HepG2 (cell line): ENCODE measurements around the gene PSMA3. TPM values are rescaled to one million over a fixed set of nuclear protein-coding genes. Genes with fewer than 3 reads are reported as not detected.

ENCODE experiments used
- ATF7 ChIP-seq, 2 experiments: fragments of 450-650 bp in 1 of 2; sonication (generic) in 1 of 2; formaldehyde crosslinking in 1 of 2; IDR thresholded peaks; 2 replicates each; pipeline versions ENCODE4 v1.4.0 to v1.6.1; 2016 to 2020; ENCODE audit warnings: antibody characterized with exemption in 1 of 2, mild to moderate bottlenecking in 1 of 2, missing genetic modification reagents in 1 of 2
- SOX6 ChIP-seq, 2 experiments: fragments of 450-650 bp in 1 of 2; sonication (generic) in 1 of 2; formaldehyde crosslinking in 1 of 2; IDR thresholded peaks; 2 replicates each; pipeline versions ENCODE4 v1.4.0 to v1.6.1; 2017 to 2020; ENCODE audit warnings: antibody characterized with exemption in 1 of 2, mild to moderate bottlenecking in 1 of 2, missing genetic modification reagents in 1 of 2
- SPEN ChIP-seq: sonication (generic); formaldehyde crosslinking; IDR thresholded peaks from 2 replicates; pipeline ENCODE4 v1.5.1; 2020; ENCODE audit warnings: low read depth, mild to moderate bottlenecking, missing genetic modification reagents
- ZFP36 ChIP-seq: fragments of 150-350 bp; IDR thresholded peaks from 2 replicates; pipeline ENCODE4 v1.6.1; 2018; ENCODE audit warnings: borderline replicate concordance, low read length, low read depth; ENCODE audit not compliant: partially characterized antibody
- ZNF543 ChIP-seq: sonication (generic); formaldehyde crosslinking; IDR thresholded peaks from 2 replicates; pipeline ENCODE4 v1.4.0; 2020; ENCODE audit warnings: mild to moderate bottlenecking, missing genetic modification reagents
- polyA plus RNA-seq, 8 experiments: library from polyadenylated mRNA; depleted of rRNA in 3 of 8; stranded (reverse) in 7 of 8; unstranded in 1 of 8; fragments of >200 nt; fragmentation: Illumina TruSeq in 4 of 8; extraction: Trizol in 4 of 8; gene quantifications; 2 replicates each; pipeline versions ENCODE4 v1.2.1 to v1.2.3, GENCODE V29; 2011 to 2016; ENCODE audit warnings: low read depth in 4 of 8, missing spikeins in 1 of 8, mixed read lengths in 1 of 8; ENCODE audit not compliant: insufficient read depth in 1 of 8
- total RNA-seq, 5 experiments: library from RNA; depleted of rRNA; stranded (reverse); fragments of >200 nt; fragmentation: Illumina TruSeq; extraction: Trizol; gene quantifications; 2 replicates each; pipeline ENCODE4 v1.2.3, GENCODE V29; 2016; ENCODE audit warnings: low read depth in 1 of 5
- TF ChIP-seq, protein P1 (sequence below): sonication (generic); formaldehyde crosslinking; IDR thresholded peaks from 2 replicates; pipeline ENCODE4 v1.8.0; 2022; ENCODE audit warnings: mild to moderate bottlenecking, missing genetic modification reagents
- TF ChIP-seq, protein P2 (sequence below): sonication (generic); formaldehyde crosslinking; IDR thresholded peaks from 2 replicates; pipeline ENCODE4 v1.4.0; 2020; ENCODE audit warnings: mild to moderate bottlenecking, missing genetic modification reagents, borderline replicate concordance
- TF ChIP-seq, protein P3 (sequence below): IDR thresholded peaks from 2 replicates; pipeline ENCODE4 v1.6.1; 2016; ENCODE audit warnings: low read depth, borderline replicate concordance
- TF ChIP-seq, protein P4 (sequence below): sonication (generic); formaldehyde crosslinking; IDR thresholded peaks from 2 replicates; pipeline ENCODE4 v1.8.0; 2022; ENCODE audit warnings: missing genetic modification reagents, mild to moderate bottlenecking, inconsistent platforms, borderline replicate concordance
- TF ChIP-seq, protein P5 (sequence below): sonication (generic); formaldehyde crosslinking; IDR thresholded peaks from one replicate; pipeline ENCODE4 v1.5.1; 2020; ENCODE audit warnings: mild to moderate bottlenecking, missing genetic modification reagents; ENCODE audit errors: not compliant biosample characterization

Gene PSMA3
- total and polyA plus RNA-seq, 2 of the 13 experiments (the other 11 are each of a cell fraction or from before 2014, with no cell fraction given): 232 to 275 TPM

DNA sequence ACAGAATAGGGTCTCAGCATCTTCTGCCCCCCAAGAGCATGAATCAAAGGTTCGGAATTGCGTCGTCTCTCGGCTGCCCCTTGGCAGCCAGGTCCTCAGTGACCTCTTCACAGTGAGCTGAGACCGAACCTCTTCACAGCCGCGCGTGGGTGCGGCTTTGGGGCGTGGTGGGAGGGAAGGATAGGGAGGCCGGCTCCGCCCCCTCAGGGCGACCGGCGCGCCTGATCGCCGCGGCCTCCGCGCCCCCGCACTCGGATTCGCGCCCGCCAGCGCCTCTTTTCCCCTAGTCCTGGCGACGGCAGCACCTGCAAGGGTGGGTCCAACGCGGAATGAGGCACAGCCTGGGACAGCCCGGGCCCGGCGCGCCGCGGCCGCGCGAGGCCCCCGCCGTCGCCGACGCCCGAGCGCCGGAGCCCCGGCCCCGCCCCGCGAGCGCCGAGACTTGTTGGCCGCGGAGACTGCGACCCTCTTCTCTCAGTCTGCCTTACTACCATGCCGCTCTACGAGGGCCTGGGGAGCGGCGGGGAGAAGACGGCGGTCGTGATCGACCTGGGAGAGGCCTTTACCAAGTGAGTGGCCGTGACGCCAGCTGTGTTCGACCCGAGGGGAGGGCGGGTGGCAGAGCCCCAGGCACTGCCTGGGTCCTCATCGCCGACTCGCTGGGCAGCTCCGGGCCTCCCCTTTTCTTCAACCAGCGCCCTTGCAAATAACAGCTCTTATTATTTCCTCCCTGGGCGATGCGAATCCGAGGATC, 44.7 kb upstream of the PSMA3 start, which contains the start of gene ACTR10 (continued):
- TF ChIP-seq ATF7 (IDR thresholded peaks at IDR 0.05): no peak
- TF ChIP-seq ATF7 (CRISPR knock-in tag; IDR thresholded peaks at IDR 0.05): no peak
- peak; percentile 72 for TF ChIP-seq SPEN (CRISPR knock-in tag)
- TF ChIP-seq, protein P1, sequence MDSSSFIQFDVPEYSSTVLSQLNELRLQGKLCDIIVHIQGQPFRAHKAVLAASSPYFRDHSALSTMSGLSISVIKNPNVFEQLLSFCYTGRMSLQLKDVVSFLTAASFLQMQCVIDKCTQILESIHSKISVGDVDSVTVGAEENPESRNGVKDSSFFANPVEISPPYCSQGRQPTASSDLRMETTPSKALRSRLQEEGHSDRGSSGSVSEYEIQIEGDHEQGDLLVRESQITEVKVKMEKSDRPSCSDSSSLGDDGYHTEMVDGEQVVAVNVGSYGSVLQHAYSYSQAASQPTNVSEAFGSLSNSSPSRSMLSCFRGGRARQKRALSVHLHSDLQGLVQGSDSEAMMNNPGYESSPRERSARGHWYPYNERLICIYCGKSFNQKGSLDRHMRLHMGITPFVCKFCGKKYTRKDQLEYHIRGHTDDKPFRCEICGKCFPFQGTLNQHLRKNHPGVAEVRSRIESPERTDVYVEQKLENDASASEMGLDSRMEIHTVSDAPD (CRISPR knock-in tag): no peak
- TF ChIP-seq ZNF543 (CRISPR knock-in tag): no peak
- TF ChIP-seq, protein P2, sequence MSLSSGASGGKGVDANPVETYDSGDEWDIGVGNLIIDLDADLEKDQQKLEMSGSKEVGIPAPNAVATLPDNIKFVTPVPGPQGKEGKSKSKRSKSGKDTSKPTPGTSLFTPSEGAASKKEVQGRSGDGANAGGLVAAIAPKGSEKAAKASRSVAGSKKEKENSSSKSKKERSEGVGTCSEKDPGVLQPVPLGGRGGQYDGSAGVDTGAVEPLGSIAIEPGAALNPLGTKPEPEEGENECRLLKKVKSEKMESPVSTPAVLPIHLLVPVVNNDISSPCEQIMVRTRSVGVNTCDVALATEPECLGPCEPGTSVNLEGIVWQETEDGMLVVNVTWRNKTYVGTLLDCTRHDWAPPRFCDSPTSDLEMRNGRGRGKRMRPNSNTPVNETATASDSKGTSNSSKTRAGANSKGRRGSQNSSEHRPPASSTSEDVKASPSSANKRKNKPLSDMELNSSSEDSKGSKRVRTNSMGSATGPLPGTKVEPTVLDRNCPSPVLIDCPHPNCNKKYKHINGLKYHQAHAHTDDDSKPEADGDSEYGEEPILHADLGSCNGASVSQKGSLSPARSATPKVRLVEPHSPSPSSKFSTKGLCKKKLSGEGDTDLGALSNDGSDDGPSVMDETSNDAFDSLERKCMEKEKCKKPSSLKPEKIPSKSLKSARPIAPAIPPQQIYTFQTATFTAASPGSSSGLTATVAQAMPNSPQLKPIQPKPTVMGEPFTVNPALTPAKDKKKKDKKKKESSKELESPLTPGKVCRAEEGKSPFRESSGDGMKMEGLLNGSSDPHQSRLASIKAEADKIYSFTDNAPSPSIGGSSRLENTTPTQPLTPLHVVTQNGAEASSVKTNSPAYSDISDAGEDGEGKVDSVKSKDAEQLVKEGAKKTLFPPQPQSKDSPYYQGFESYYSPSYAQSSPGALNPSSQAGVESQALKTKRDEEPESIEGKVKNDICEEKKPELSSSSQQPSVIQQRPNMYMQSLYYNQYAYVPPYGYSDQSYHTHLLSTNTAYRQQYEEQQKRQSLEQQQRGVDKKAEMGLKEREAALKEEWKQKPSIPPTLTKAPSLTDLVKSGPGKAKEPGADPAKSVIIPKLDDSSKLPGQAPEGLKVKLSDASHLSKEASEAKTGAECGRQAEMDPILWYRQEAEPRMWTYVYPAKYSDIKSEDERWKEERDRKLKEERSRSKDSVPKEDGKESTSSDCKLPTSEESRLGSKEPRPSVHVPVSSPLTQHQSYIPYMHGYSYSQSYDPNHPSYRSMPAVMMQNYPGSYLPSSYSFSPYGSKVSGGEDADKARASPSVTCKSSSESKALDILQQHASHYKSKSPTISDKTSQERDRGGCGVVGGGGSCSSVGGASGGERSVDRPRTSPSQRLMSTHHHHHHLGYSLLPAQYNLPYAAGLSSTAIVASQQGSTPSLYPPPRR (CRISPR knock-in tag): 0 out of 2 replicates have a peak, but pooled peaks have one; percentile 7
- TF ChIP-seq, protein P3, sequence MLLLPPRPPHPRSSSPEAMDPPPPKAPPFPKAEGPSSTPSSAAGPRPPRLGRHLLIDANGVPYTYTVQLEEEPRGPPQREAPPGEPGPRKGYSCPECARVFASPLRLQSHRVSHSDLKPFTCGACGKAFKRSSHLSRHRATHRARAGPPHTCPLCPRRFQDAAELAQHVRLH (CRISPR knock-in tag): no peak
- TF ChIP-seq, protein P4, sequence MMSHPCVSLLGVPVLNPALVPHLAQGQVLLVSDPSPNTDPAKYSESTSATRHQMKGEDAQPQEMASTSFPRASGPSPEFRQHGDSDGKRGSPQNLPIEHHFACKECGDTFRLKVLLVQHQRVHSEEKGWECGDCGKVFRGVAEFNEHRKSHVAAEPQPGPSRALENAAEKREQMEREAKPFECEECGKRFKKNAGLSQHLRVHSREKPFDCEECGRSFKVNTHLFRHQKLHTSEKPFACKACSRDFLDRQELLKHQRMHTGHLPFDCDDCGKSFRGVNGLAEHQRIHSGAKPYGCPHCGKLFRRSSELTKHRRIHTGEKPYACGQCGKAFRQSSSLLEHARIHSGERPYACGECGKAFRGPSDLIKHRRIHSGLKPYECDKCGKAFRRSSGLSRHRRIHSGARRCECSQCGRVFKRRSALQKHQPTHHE: no peak
- TF ChIP-seq, protein P5, sequence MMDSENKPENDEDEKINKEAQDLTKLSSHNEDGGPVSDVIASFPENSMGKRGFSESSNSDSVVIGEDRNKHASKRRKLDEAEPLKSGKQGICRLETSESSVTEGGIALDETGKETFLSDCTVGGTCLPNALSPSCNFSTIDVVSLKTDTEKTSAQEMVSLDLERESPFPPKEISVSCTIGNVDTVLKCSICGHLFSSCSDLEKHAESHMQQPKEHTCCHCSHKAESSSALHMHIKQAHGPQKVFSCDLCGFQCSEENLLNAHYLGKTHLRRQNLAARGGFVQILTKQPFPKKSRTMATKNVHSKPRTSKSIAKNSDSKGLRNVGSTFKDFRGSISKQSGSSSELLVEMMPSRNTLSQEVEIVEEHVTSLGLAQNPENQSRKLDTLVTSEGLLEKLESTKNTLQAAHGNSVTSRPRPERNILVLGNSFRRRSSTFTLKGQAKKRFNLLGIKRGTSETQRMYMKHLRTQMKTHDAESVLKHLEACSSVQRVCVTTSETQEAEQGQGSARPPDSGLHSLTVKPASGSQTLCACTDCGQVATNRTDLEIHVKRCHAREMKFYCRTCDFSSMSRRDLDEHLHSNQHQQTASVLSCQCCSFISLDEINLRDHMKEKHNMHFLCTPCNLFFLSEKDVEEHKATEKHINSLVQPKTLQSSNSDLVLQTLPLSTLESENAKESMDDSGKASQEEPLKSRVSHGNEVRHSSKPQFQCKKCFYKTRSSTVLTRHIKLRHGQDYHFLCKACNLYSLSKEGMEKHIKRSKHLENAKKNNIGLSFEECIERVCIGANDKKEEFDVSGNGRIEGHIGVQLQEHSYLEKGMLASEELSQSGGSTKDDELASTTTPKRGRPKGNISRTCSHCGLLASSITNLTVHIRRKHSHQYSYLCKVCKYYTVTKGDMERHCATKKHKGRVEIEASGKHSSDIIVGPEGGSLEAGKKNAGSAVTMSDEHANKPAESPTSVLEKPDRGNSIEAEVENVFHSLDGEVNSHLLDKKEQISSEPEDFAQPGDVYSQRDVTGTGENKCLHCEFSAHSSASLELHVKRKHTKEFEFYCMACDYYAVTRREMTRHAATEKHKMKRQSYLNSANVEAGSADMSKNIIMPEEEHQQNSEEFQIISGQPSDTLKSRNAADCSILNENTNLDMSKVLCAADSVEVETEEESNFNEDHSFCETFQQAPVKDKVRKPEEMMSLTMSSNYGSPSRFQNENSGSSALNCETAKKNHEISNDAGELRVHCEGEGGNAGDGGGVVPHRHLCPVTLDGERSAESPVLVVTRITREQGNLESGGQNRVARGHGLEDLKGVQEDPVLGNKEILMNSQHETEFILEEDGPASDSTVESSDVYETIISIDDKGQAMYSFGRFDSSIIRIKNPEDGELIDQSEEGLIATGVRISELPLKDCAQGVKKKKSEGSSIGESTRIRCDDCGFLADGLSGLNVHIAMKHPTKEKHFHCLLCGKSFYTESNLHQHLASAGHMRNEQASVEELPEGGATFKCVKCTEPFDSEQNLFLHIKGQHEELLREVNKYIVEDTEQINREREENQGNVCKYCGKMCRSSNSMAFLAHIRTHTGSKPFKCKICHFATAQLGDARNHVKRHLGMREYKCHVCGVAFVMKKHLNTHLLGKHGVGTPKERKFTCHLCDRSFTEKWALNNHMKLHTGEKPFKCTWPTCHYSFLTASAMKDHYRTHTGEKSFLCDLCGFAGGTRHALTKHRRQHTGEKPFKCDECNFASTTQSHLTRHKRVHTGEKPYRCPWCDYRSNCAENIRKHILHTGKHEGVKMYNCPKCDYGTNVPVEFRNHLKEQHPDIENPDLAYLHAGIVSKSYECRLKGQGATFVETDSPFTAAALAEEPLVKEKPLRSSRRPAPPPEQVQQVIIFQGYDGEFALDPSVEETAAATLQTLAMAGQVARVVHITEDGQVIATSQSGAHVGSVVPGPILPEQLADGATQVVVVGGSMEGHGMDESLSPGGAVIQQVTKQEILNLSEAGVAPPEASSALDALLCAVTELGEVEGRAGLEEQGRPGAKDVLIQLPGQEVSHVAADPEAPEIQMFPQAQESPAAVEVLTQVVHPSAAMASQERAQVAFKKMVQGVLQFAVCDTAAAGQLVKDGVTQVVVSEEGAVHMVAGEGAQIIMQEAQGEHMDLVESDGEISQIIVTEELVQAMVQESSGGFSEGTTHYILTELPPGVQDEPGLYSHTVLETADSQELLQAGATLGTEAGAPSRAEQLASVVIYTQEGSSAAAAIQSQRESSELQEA (CRISPR knock-in tag): no peak
- TF ChIP-seq ZFP36: no peak
- no peak for TF ChIP-seq SOX6 (IDR thresholded peaks at IDR 0.05)
- 0 out of 2 replicates have a peak, but pooled peaks have one; percentile 27 for TF ChIP-seq SOX6 (CRISPR knock-in tag; IDR thresholded peaks at IDR 0.05)
